IMR-90 (cell line): Measurements from ENCODE around the gene POC1B. TPM values are rescaled to one million over a fixed set of nuclear protein-coding genes. Genes with fewer than 3 reads are reported as not detected.

Experiments used
- ATAC-seq: fragments of 200-7000 bp; cut with Tn5 transposase; 2 replicates; pipeline ENCODE4 v1.9.1; 2020; ENCODE audit warnings: low read depth, mild to moderate bottlenecking, moderate library complexity
- BruUV-seq: library from RNA; stranded (reverse); fragments of 400-500 nt; replicated peaks from 2 replicates; lab custom pipeline; 2021; lab: Mats Ljungman, UMichigan
- CTCF ChIA-PET: fragments of 300-600 bp; formaldehyde crosslinking; extraction: SDS; loops from one replicate; lab custom pipeline; 2021; ENCODE audit warnings: antibody characterized with exemption; lab: Yijun Ruan, JAX
- POLR2A ChIA-PET: fragments of 300-600 bp; sonication (Branson Sonifier 250); formaldehyde crosslinking; loops from one replicate; lab custom pipeline; 2022; ENCODE audit warnings: antibody characterized with exemption; ENCODE audit not compliant: unreplicated experiment; lab: Charles Lee
- DNase-seq: peaks from one replicate; pipeline ENCODE4 v3.0.0; 2013
- H2AFZ ChIP-seq: replicated peaks from 2 replicates; pipeline ENCODE3; 2013; ENCODE audit warnings: low read length, mild to moderate bottlenecking; ENCODE audit not compliant: poor library complexity
- H2AK5ac ChIP-seq: 2 replicates; pipeline ENCODE4 v1.6.1; 2013; ENCODE audit warnings: low read depth, low read length, inconsistent platforms
- H2AK9ac ChIP-seq: replicated peaks from 2 replicates; pipeline ENCODE3; 2013; ENCODE audit warnings: mild to moderate bottlenecking, low read depth, low read length, moderate library complexity; ENCODE audit not compliant: poor library complexity
- H2BK120ac ChIP-seq: 2 replicates; pipeline ENCODE4 v1.6.1; 2013; ENCODE audit warnings: low read depth, low read length, inconsistent platforms
- H2BK15ac ChIP-seq: 3 replicates; pipeline ENCODE4 v1.6.1; 2013; ENCODE audit warnings: low read depth, low read length, inconsistent platforms
- H2BK20ac ChIP-seq: 2 replicates; pipeline ENCODE4 v1.6.1; 2013; ENCODE audit warnings: low read depth, mild to moderate bottlenecking, inconsistent platforms, low read length, moderate library complexity
- H2BK5ac ChIP-seq: 2 replicates; pipeline ENCODE4 v1.6.1; 2013; ENCODE audit warnings: mild to moderate bottlenecking, low read depth, low read length, inconsistent platforms; ENCODE audit not compliant: poor library complexity, severe bottlenecking
- H3K14ac ChIP-seq: replicated peaks from 2 replicates; pipeline ENCODE4 v1.6.1; 2013; ENCODE audit warnings: low read depth, low read length, inconsistent platforms
- H3K18ac ChIP-seq: 2 replicates; pipeline ENCODE4 v1.6.1; 2013; ENCODE audit warnings: low read depth, low read length, control low read depth
- H3K23ac ChIP-seq: 2 replicates; pipeline ENCODE4 v1.6.1; 2013; ENCODE audit warnings: low read depth, low read length, inconsistent platforms
- H3K27ac ChIP-seq: 2 replicates; pipeline ENCODE4 v1.5.1; 2013; ENCODE audit warnings: mild to moderate bottlenecking, control low read depth, low read length; ENCODE audit not compliant: insufficient read depth
- H3K27me3 ChIP-seq: 2 replicates; pipeline ENCODE4 v1.6.1; 2013; ENCODE audit warnings: low read length; ENCODE audit not compliant: control insufficient read depth, insufficient read depth
- H3K36me3 ChIP-seq: 2 replicates; pipeline ENCODE4 v1.6.1; 2013; ENCODE audit warnings: low read length, mixed read lengths; ENCODE audit not compliant: control insufficient read depth, insufficient read depth
- H3K4ac ChIP-seq: 2 replicates; pipeline ENCODE4 v1.6.1; 2013; ENCODE audit warnings: low read depth, low read length, inconsistent platforms
- H3K4me1 ChIP-seq: 2 replicates; pipeline ENCODE4 v1.6.1; 2013; ENCODE audit warnings: low read length, mixed read lengths; ENCODE audit not compliant: control insufficient read depth, insufficient read depth
- H3K4me2 ChIP-seq: 2 replicates; pipeline ENCODE4 v1.6.1; 2013; ENCODE audit warnings: low read depth, mild to moderate bottlenecking, control low read depth, low read length, moderate library complexity
- H3K4me3 ChIP-seq: 2 replicates; pipeline ENCODE4 v1.5.1; 2013; ENCODE audit warnings: low read depth, mild to moderate bottlenecking, control low read depth, low read length, moderate library complexity; ENCODE audit not compliant: insufficient read depth
- H3K56ac ChIP-seq: 2 replicates; pipeline ENCODE4 v1.6.1; 2013; ENCODE audit warnings: low read length, inconsistent platforms; ENCODE audit not compliant: insufficient read depth; ENCODE audit errors: extremely low read depth
- H3K79me1 ChIP-seq, 2 experiments: 2 replicates each; pipeline ENCODE4 v1.6.1; 2013; ENCODE audit warnings: low read length in 2 of 2, inconsistent platforms in 1 of 2, low read depth in 1 of 2
- H3K9ac ChIP-seq: 2 replicates; pipeline ENCODE4 v1.6.1; 2013; ENCODE audit warnings: low read depth, low read length, control low read depth
- H3K9me1 ChIP-seq: 2 replicates; pipeline ENCODE4 v1.6.1; 2013; ENCODE audit warnings: low read length, inconsistent platforms; ENCODE audit not compliant: insufficient read depth
- H3K9me3 ChIP-seq: 2 replicates; pipeline ENCODE4 v1.6.1; 2013; ENCODE audit warnings: low read length; ENCODE audit not compliant: control insufficient read depth, insufficient read depth
- H4K20me1 ChIP-seq: 2 replicates; pipeline ENCODE4 v1.6.1; 2013; ENCODE audit warnings: low read length, inconsistent platforms; ENCODE audit not compliant: insufficient read depth
- H4K5ac ChIP-seq: 2 replicates; pipeline ENCODE4 v1.6.1; 2013; ENCODE audit warnings: mild to moderate bottlenecking, low read depth, low read length, control low read depth
- H4K8ac ChIP-seq, 2 experiments: 2 replicates each; pipeline ENCODE4 v1.6.1; 2013; ENCODE audit warnings: low read depth in 2 of 2, low read length in 2 of 2, control low read depth in 1 of 2, inconsistent platforms in 1 of 2
- H4K91ac ChIP-seq: 2 replicates; pipeline ENCODE4 v1.6.1; 2013; ENCODE audit warnings: low read depth, low read length, inconsistent platforms; ENCODE audit not compliant: insufficient read depth
- RAD21 ChIP-seq: IDR thresholded peaks from 2 replicates; pipeline ENCODE4 v1.6.1; 2012; ENCODE audit warnings: low read length, improper control_type of control experiment
- RFX5 ChIP-seq: IDR thresholded peaks from 2 replicates; pipeline ENCODE4 v1.8.0; 2012; ENCODE audit warnings: low read depth, mild to moderate bottlenecking, low read length, moderate library complexity
- WGBS, 2 experiments: methylation state at CpG; one replicate each; pipeline versions ENCODE4 v1.1.5 to v1.1.7; 2013; ENCODE audit warnings: missing lambda C conversion rate in 2 of 2; ENCODE audit not compliant: insufficient read length in 1 of 2; ENCODE audit errors: extremely low coverage in 2 of 2; 5-methylcytosine and 5-hydroxymethylcytosine counted together
- dilution Hi-C: fragments of 300-500 bp; cut with HindIII; formaldehyde crosslinking; loops from one replicate; pipeline ENCODE4 v1.14.3; 2018; ENCODE audit warnings: low sequenced_read_pairs; ENCODE audit not compliant: unreplicated experiment
- in situ Hi-C: fragments of 300-500 bp; cut with MboI; formaldehyde crosslinking; loops from 3 replicates; pipeline ENCODE4 v1.14.3; 2019; ENCODE audit warnings: low sequenced_read_pairs, inconsistent platforms, mixed read lengths
- intact Hi-C: fragments of 100-400 bp; cut with micrococcal nuclease; formaldehyde crosslinking; loops from 2 replicates; pipeline ENCODE4 v1.10.0; 2022
- polyA plus RNA-seq, 3 experiments: library from polyadenylated mRNA; depleted of rRNA; stranded (reverse); fragments of >200 nt; gene quantifications; 2 replicates each; pipeline ENCODE4 v1.2.3, GENCODE V29; 2012; ENCODE audit warnings: low replicate concordance in 1 of 3
- total RNA-seq: library from RNA; depleted of rRNA; stranded (reverse); fragments of >200 nt; gene quantifications from 2 replicates; pipeline ENCODE4 v1.2.3, GENCODE V29; 2012

POC1B gene
- total and polyA plus RNA-seq, 2 of the 4 experiments (the other 2 are of a cell fraction), result 5.0 to 10.4 TPM

GRCh38 chr12:89474615-89475014 lies 51.2 kb downstream of the POC1B start:
- 0 out of 3 replicates have a peak overlapping the region, but pooled peaks have one; percentile 8 for H2BK15ac ChIP-seq
- no peaks in the 10 kb centered on the region for H3K27me3 ChIP-seq
- no CpG with 5 or more reads among the region's 1 CpG for WGBS, 2 experiments
- H3K4me3 ChIP-seq, result no peak overlapping the region
- H2BK20ac ChIP-seq, result peak overlapping the region; percentile 42; the same call in 1 of the 2 replicates
- 0 out of 2 replicates have a peak overlapping the region, but pooled peaks have one; percentile 13 for H4K91ac ChIP-seq
- no peak overlapping the region for H2AK5ac ChIP-seq
- H2AK9ac ChIP-seq, result no peak overlapping the region
- intact Hi-C loops, result no loop called here
- H4K8ac ChIP-seq, result peak overlapping the region in 1 of 2 experiments; percentile 39; a peak in 1 of 4 replicates
- no peak for ATAC-seq
- H3K23ac ChIP-seq, result no peak overlapping the region
- no peak overlapping the region for H3K56ac ChIP-seq
- CTCF ChIA-PET, result no interaction called here
- peak overlapping the region; percentile 12; the same call in 1 of the 2 replicates for H3K18ac ChIP-seq
- H4K5ac ChIP-seq, result peak overlapping the region; percentile 13; the same call in 1 of the 2 replicates
- H3K9me3 ChIP-seq, result no peaks in the 10 kb centered on the region
- H3K9ac ChIP-seq, result no peak overlapping the region
- dilution Hi-C loops, result loop anchor here (25.0 kb wide), 1 partner anchor 437 kb away; no protein-coding TSS in a partner anchor
- H3K4me2 ChIP-seq, result peak overlapping the region; percentile 2; the same call in 1 of the 2 replicates
- no peak for DNase-seq
- no TSS peak for BruUV-seq
- TF ChIP-seq RFX5, result no peak
- no peak for TF ChIP-seq RAD21
- peaks cover under 1% of the 10 kb centered on the region; the same call in 1 of the 2 replicates for H3K9me1 ChIP-seq
- H3K14ac ChIP-seq, result peak overlapping the region; percentile 0; the same call in 1 of the 2 replicates
- no peak overlapping the region for H2AFZ ChIP-seq
- H2BK5ac ChIP-seq, result peak overlapping the region; percentile 36
- no peak overlapping the region for H3K27ac ChIP-seq
- H3K4ac ChIP-seq, result peak overlapping the region; percentile 5; the same call in 1 of the 2 replicates
- no peaks in the 10 kb centered on the region for H4K20me1 ChIP-seq
- H2BK120ac ChIP-seq, result 0 out of 2 replicates have a peak overlapping the region, but pooled peaks have one; percentile 17
- H3K79me1 ChIP-seq, result peaks cover 0 to 7% of the 10 kb centered on the region in 2 experiments; a peak in 1 of 4 replicates
- in situ Hi-C loops, result loop anchor here (5.0 kb wide), 1 partner anchor 53 kb away; the partner anchor contains the start of gene POC1B
- no peaks in the 10 kb centered on the region for H3K36me3 ChIP-seq
- H3K4me1 ChIP-seq, result peaks cover 2% of the 10 kb centered on the region; the same call in 1 of the 2 replicates
- POLR2A ChIA-PET, result no interaction called here
